ENCODE measurements around the gene CENATAC. TPM values are rescaled to one million over a fixed set of nuclear protein-coding genes. Genes with fewer than 3 reads are reported as not detected.

CENATAC gene
- total and polyA plus RNA-seq, 2 donors (not counting 1 experiment from before 2014, with no cell fraction given) = 10.1 to 21.5 TPM

DNA sequence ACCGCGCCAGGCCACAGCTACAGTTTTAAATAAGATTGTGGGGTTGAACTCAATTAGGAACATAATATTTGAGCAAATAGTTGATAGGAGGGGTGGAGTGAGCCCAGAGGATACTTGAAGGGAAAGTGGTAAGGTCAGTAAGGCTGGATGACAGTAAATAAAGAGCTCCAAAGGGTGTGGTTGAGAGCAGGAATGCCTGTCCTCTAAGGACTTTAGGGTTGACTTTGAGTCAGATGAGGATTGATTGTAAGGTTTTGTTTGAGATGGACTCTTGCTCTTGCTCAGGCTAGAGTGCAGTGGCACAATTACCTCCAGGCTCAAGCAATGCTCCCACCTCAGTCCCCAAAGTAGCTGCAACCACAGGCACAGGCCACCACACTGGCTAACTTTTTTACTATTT, 24.0 kb upstream of the CENATAC start:
- no peak for DNase-seq (ENCODE audit: low read depth in 2 of 2)
- Histone ChIP-seq H3K4me2 (ENCODE audit: extremely low read depth, insufficient read depth, low read length) (no peak overlapping the region), H3K9me3 (ENCODE audit: control insufficient read depth, insufficient read depth, low read depth, low read length) (no peaks in the 10 kb centered on the region), H3K4me1 (ENCODE audit: control insufficient read depth, extremely low read depth, insufficient read depth, low read length) (no peaks in the 10 kb centered on the region), H3K9ac (ENCODE audit: insufficient read depth, low read length) (no peak overlapping the region), H3K79me2 (ENCODE audit: control insufficient read depth, insufficient read depth, low read length) (no peaks in the 10 kb centered on the region), H3K36me3 (ENCODE audit: control insufficient read depth, insufficient read depth, low read length) (no peaks in the 10 kb centered on the region), H4K20me1 (ENCODE audit: control insufficient read depth, extremely low read depth, insufficient read depth, low read length) (no peaks in the 10 kb centered on the region), H3K27me3 (ENCODE audit: control insufficient read depth, insufficient read depth, low read length) (peaks cover 2% of the 10 kb centered on the region), H2AFZ (ENCODE audit: low read length) (no peak overlapping the region), H3K27ac (ENCODE audit: insufficient read depth, low read length) (no peak overlapping the region), H3K4me3 (replicated peaks in 1 of 4; ENCODE audit: control extremely low read depth in 1 of 4, insufficient read depth in 1 of 4, low read depth in 3 of 4, low read length in 4 of 4) (no peak overlapping the region)
- no peak for TF ChIP-seq EZH2 (IDR thresholded peaks at IDR 0.05; ENCODE audit: low read length, missing control alignments)
- TF ChIP-seq, protein P1, sequence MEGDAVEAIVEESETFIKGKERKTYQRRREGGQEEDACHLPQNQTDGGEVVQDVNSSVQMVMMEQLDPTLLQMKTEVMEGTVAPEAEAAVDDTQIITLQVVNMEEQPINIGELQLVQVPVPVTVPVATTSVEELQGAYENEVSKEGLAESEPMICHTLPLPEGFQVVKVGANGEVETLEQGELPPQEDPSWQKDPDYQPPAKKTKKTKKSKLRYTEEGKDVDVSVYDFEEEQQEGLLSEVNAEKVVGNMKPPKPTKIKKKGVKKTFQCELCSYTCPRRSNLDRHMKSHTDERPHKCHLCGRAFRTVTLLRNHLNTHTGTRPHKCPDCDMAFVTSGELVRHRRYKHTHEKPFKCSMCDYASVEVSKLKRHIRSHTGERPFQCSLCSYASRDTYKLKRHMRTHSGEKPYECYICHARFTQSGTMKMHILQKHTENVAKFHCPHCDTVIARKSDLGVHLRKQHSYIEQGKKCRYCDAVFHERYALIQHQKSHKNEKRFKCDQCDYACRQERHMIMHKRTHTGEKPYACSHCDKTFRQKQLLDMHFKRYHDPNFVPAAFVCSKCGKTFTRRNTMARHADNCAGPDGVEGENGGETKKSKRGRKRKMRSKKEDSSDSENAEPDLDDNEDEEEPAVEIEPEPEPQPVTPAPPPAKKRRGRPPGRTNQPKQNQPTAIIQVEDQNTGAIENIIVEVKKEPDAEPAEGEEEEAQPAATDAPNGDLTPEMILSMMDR (conservative IDR thresholded peaks at IDR 0.05 in 1 of 2, IDR thresholded peaks at IDR 0.05 in 1 of 2; ENCODE audit: low read depth in 1 of 2, low read length in 2 of 2) = no peak

DNA sequence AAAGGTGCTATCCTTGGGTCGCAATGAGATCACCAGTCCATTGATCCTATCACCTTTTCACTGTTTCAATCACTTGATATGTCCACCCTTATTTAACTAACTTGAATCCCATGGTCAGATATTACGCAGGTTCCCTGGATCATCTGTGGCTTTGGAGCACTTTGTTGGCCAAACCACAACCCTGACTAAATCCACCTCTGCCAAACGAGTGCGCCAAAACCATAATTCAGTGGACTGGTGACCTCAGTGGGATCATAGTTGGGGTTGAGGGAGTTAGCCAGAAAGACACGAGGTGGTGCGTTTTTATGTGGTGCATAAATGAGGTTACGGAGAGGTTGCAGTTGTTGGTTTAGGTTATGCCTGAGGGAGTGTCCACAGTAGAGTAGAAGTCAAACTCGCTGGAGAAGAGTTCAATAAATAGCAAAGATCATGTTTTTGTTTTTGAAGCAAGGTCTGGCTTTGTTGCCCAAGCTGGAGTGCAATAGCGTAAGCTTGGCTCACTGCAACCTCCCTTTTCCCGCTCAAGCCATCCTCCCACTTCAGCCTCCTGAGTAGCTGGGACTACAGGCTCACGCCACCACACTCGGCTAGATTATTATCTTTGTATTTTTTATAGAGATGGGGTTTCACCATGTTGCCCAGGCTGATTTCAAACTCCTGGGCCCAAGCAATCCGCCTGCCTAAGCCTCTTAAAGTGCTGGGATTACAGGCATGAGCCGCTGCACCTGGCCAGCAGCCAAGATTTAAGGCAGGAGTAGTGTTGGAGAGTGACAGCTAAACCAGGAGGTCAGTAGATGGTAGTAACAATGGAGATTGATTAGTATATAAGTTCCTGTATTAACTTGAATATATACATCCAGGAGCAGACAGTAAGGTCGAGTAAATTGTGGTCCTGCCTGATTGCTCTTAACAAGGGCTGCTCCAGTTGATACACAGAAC, 21.9 kb upstream of the CENATAC start:
- Histone ChIP-seq H3K27ac (ENCODE audit: insufficient read depth, low read length) (no peak overlapping the region), H3K79me2 (ENCODE audit: control insufficient read depth, insufficient read depth, low read length) (no peaks in the 10 kb centered on the region), H4K20me1 (ENCODE audit: control insufficient read depth, extremely low read depth, insufficient read depth, low read length) (no peaks in the 10 kb centered on the region), H3K9me3 (ENCODE audit: control insufficient read depth, insufficient read depth, low read depth, low read length) (no peaks in the 10 kb centered on the region), H3K4me1 (ENCODE audit: control insufficient read depth, extremely low read depth, insufficient read depth, low read length) (no peaks in the 10 kb centered on the region), H3K27me3 (ENCODE audit: control insufficient read depth, insufficient read depth, low read length) (peaks cover 4% of the 10 kb centered on the region), H3K36me3 (ENCODE audit: control insufficient read depth, insufficient read depth, low read length) (no peaks in the 10 kb centered on the region), H3K9ac (ENCODE audit: insufficient read depth, low read length) (no peak overlapping the region), H2AFZ (ENCODE audit: low read length) (no peak overlapping the region), H3K4me3 (replicated peaks in 1 of 4; ENCODE audit: control extremely low read depth in 1 of 4, insufficient read depth in 1 of 4, low read depth in 3 of 4, low read length in 4 of 4) (no peak overlapping the region), H3K4me2 (ENCODE audit: extremely low read depth, insufficient read depth, low read length) (no peak overlapping the region)
- TF ChIP-seq, protein P1 (conservative IDR thresholded peaks at IDR 0.05 in 1 of 2, IDR thresholded peaks at IDR 0.05 in 1 of 2; ENCODE audit: low read depth in 1 of 2, low read length in 2 of 2) = no peak
- TF ChIP-seq EZH2 (IDR thresholded peaks at IDR 0.05; ENCODE audit: low read length, missing control alignments) = no peak
- DNase-seq (ENCODE audit: low read depth in 2 of 2) = peak in 1 of 2 donors; percentile 77

DNA sequence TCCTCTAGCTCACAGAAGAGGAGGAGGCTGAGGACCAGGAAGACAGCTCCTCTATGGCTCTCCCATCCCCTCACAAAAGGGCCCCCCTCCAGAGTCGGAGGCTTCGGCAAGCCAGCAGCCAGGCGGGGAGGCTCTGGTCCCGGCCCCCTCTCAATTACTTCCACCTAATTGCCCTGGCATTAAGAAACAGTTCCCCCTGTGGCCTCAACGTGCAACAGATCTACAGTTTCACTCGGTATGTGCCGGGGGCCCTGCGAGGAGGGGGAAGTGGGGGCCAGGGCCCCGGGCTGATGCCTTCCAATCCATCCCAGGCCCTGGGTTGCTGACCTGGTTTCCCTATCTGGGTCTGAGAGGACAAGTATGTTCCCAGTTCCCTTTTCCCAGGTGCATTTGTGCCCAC, 18.5 kb upstream of the CENATAC start:
- Histone ChIP-seq H3K4me1 (ENCODE audit: control insufficient read depth, extremely low read depth, insufficient read depth, low read length) (no peaks in the 10 kb centered on the region), H3K27me3 (ENCODE audit: control insufficient read depth, insufficient read depth, low read length) (peaks cover 4% of the 10 kb centered on the region), H2AFZ (ENCODE audit: low read length) (no peak overlapping the region), H3K4me2 (ENCODE audit: extremely low read depth, insufficient read depth, low read length) (no peak overlapping the region), H3K79me2 (ENCODE audit: control insufficient read depth, insufficient read depth, low read length) (no peaks in the 10 kb centered on the region), H3K9me3 (ENCODE audit: control insufficient read depth, insufficient read depth, low read depth, low read length) (no peaks in the 10 kb centered on the region), H3K9ac (ENCODE audit: insufficient read depth, low read length) (no peak overlapping the region), H3K27ac (ENCODE audit: insufficient read depth, low read length) (no peak overlapping the region), H3K4me3 (replicated peaks in 1 of 4; ENCODE audit: control extremely low read depth in 1 of 4, insufficient read depth in 1 of 4, low read depth in 3 of 4, low read length in 4 of 4) (no peak overlapping the region), H4K20me1 (ENCODE audit: control insufficient read depth, extremely low read depth, insufficient read depth, low read length) (no peaks in the 10 kb centered on the region), H3K36me3 (ENCODE audit: control insufficient read depth, insufficient read depth, low read length) (no peaks in the 10 kb centered on the region)
- TF ChIP-seq, protein P1 (conservative IDR thresholded peaks at IDR 0.05 in 1 of 2, IDR thresholded peaks at IDR 0.05 in 1 of 2; ENCODE audit: low read depth in 1 of 2, low read length in 2 of 2) = no peak
- no peak for TF ChIP-seq EZH2 (IDR thresholded peaks at IDR 0.05; ENCODE audit: low read length, missing control alignments)
- no peak for DNase-seq (ENCODE audit: low read depth in 2 of 2)
